ENCODE data around the gene PPARG.

PPARG gene

DNA sequence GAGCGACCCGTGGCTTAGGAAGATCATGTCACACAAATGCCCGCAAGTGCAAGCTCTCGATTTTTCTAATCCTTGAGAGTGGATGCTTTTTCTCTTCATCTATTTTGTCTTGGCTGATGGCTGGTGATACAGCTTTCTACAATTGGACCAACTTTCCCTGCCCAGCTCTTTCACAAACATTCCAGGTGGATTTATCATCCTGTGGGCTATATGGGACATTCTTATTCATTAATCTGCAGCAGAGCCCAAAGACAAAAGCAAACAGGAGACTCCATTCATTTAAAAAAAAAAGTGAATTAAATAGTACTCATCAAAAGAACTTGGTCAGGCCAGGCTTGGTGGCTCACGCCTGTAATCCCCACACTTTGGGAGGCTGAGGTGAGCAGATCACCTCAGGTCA lies 181.2 kb downstream of the PPARG start:
- Histone ChIP-seq H3K4me3 (ENCODE audit: low read depth, low read length) (no peak overlapping the region), H3K4me2 (ENCODE audit: low read length) (no peak overlapping the region), H3K4me1 (no peaks in the 10 kb centered on the region), H3K27ac (no peak overlapping the region), H3K27me3 (ENCODE audit: control insufficient read depth, insufficient read depth, low read length) (no peaks in the 10 kb centered on the region), H3K79me2 (no peaks in the 10 kb centered on the region), H3K9ac (no peak overlapping the region), H3K36me3 (ENCODE audit: control insufficient read depth, insufficient read depth, low read length) (no peaks in the 10 kb centered on the region), H2AFZ (no peak overlapping the region), H3K9me3 (ENCODE audit: control insufficient read depth, low read length) (no peaks in the 10 kb centered on the region)
- TF ChIP-seq, protein P1, sequence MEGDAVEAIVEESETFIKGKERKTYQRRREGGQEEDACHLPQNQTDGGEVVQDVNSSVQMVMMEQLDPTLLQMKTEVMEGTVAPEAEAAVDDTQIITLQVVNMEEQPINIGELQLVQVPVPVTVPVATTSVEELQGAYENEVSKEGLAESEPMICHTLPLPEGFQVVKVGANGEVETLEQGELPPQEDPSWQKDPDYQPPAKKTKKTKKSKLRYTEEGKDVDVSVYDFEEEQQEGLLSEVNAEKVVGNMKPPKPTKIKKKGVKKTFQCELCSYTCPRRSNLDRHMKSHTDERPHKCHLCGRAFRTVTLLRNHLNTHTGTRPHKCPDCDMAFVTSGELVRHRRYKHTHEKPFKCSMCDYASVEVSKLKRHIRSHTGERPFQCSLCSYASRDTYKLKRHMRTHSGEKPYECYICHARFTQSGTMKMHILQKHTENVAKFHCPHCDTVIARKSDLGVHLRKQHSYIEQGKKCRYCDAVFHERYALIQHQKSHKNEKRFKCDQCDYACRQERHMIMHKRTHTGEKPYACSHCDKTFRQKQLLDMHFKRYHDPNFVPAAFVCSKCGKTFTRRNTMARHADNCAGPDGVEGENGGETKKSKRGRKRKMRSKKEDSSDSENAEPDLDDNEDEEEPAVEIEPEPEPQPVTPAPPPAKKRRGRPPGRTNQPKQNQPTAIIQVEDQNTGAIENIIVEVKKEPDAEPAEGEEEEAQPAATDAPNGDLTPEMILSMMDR (IDR thresholded peaks at IDR 0.05): no peak

DNA sequence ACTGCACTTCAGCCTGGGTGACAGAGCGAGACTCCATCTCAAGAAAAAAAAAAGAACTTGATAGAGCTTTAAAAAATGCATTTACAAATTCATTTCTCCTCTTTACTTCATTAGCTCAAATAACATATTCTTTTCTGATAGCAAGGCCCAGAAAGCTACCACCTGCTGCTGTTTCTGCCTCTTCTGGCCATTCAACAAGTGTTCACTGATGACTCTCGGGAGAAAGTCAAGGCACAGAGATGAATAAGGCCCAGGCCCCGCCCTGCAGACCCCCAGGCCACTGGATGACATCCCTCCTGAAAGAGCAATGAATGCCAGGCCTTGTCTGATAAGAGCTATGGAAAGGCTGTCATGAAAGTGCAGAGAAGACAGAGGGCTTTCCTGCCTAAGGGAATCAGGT lies 181.8 kb downstream of the PPARG start:
- H2AFZ ChIP-seq: no peak overlapping the region
- no peak overlapping the region for H3K9ac ChIP-seq
- no peak overlapping the region for H3K4me3 ChIP-seq (ENCODE audit: low read depth, low read length)
- H3K36me3 ChIP-seq (ENCODE audit: control insufficient read depth, insufficient read depth, low read length): no peaks in the 10 kb centered on the region
- TF ChIP-seq, protein P1 (IDR thresholded peaks at IDR 0.05): no peak
- H3K4me1 ChIP-seq: no peaks in the 10 kb centered on the region
- no peaks in the 10 kb centered on the region for H3K79me2 ChIP-seq
- no peak overlapping the region for H3K27ac ChIP-seq
- no peaks in the 10 kb centered on the region for H3K9me3 ChIP-seq (ENCODE audit: control insufficient read depth, low read length)
- H3K4me2 ChIP-seq (ENCODE audit: low read length): no peak overlapping the region
- no peaks in the 10 kb centered on the region for H3K27me3 ChIP-seq (ENCODE audit: control insufficient read depth, insufficient read depth, low read length)

DNA sequence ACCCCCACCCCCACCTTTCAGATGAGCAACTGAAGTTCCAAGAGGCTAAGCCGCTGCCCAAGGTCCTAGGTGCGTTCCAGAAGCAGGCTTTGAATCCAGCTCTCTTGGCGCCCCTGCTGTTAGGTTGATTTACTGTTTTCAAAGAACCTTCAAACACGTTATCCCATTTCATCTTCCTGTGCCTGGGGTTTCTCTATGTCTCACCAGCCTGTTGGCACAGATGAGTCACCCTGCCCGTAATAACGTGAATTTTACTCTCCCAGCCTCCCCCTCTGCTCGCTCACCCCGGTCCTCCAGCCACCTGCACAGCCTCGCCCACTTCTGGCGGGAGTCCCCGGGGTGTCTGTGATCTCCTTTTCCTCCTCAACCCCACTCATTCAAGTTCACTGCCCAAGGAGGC lies 182.4 kb downstream of the PPARG start:
- Histone ChIP-seq H3K27ac (no peak overlapping the region), H3K4me3 (ENCODE audit: low read depth, low read length) (no peak overlapping the region), H3K27me3 (ENCODE audit: control insufficient read depth, insufficient read depth, low read length) (no peaks in the 10 kb centered on the region), H3K4me1 (no peaks in the 10 kb centered on the region), H3K36me3 (ENCODE audit: control insufficient read depth, insufficient read depth, low read length) (no peaks in the 10 kb centered on the region), H3K9me3 (ENCODE audit: control insufficient read depth, low read length) (no peaks in the 10 kb centered on the region), H3K79me2 (no peaks in the 10 kb centered on the region), H2AFZ (no peak overlapping the region), H3K9ac (no peak overlapping the region), H3K4me2 (ENCODE audit: low read length) (no peak overlapping the region)
- TF ChIP-seq, protein P1 (IDR thresholded peaks at IDR 0.05): no peak

DNA sequence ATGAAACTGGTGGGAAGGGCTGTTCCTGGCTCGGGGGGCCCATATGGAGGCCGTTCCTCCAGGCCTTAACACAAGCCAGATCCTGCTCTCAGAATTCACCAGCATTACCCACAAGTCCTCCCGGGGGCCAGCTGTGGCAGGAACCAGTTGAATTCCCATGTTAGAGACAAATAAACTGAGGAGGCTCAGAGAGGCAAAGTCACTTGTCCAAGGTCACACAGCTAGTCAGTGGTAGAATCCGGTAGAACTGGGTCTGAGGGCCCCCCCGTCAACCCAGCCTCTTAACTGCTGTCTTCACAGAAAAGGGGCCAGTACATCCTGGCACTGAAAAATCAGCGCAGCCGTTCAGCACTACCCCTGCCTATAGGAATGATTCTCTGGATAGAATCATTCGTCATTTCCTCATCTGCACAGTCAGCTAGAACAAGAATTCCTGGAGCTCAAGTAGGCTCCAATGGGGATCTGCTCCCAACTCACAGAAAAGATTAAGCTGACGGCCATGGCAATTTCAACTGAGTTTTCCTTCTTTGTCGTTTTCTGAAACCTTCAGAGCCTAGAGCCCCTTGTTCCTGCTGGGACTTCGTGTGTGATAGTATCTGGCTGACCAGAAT lies 183.2 kb downstream of the PPARG start:
- no peak overlapping the region for H3K4me2 ChIP-seq (ENCODE audit: low read length)
- no peaks in the 10 kb centered on the region for H3K4me1 ChIP-seq
- no peak overlapping the region for H3K4me3 ChIP-seq (ENCODE audit: low read depth, low read length)
- H3K79me2 ChIP-seq: no peaks in the 10 kb centered on the region
- no peak overlapping the region for H2AFZ ChIP-seq
- no peak overlapping the region for H3K9ac ChIP-seq
- no peaks in the 10 kb centered on the region for H3K36me3 ChIP-seq (ENCODE audit: control insufficient read depth, insufficient read depth, low read length)
- H3K27ac ChIP-seq: no peak overlapping the region
- no peaks in the 10 kb centered on the region for H3K27me3 ChIP-seq (ENCODE audit: control insufficient read depth, insufficient read depth, low read length)
- TF ChIP-seq, protein P1 (IDR thresholded peaks at IDR 0.05): no peak
- no peaks in the 10 kb centered on the region for H3K9me3 ChIP-seq (ENCODE audit: control insufficient read depth, low read length)

DNA sequence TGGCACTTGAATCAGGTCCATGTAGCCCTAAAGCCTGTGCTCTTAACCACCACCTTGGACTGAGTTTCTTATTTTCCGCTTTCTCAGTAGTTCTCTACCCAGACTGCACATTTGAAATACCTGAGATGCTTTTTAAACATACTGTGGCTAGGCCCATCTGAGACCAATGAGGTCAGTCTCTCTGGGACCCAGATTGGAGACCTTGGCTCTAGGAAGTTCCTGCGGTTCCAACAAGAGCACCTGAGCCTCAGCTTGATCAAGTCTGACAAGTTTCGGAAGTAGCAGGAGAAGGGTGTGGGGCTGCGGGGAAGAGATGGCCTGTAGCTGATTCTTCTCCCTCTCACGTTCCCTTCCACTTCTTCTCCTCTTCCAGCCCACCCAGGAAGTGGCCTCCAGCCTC lies 183.9 kb downstream of the PPARG start:
- H3K79me2 ChIP-seq: no peaks in the 10 kb centered on the region
- no peaks in the 10 kb centered on the region for H3K36me3 ChIP-seq (ENCODE audit: control insufficient read depth, insufficient read depth, low read length)
- no peaks in the 10 kb centered on the region for H3K4me1 ChIP-seq
- H3K9ac ChIP-seq: no peak overlapping the region
- no peaks in the 10 kb centered on the region for H3K27me3 ChIP-seq (ENCODE audit: control insufficient read depth, insufficient read depth, low read length)
- no peak overlapping the region for H3K27ac ChIP-seq
- H2AFZ ChIP-seq: no peak overlapping the region
- H3K4me2 ChIP-seq (ENCODE audit: low read length): peak overlapping the region; percentile 14
- TF ChIP-seq, protein P1 (IDR thresholded peaks at IDR 0.05): no peak
- H3K4me3 ChIP-seq (ENCODE audit: low read depth, low read length): no peak overlapping the region
- H3K9me3 ChIP-seq (ENCODE audit: control insufficient read depth, low read length): no peaks in the 10 kb centered on the region
